ENCODE data around the gene FAM120B.
A peak's percentile ranks its signal among the peaks of the same experiment; 100 is the strongest.

Gene FAM120B

DNA sequence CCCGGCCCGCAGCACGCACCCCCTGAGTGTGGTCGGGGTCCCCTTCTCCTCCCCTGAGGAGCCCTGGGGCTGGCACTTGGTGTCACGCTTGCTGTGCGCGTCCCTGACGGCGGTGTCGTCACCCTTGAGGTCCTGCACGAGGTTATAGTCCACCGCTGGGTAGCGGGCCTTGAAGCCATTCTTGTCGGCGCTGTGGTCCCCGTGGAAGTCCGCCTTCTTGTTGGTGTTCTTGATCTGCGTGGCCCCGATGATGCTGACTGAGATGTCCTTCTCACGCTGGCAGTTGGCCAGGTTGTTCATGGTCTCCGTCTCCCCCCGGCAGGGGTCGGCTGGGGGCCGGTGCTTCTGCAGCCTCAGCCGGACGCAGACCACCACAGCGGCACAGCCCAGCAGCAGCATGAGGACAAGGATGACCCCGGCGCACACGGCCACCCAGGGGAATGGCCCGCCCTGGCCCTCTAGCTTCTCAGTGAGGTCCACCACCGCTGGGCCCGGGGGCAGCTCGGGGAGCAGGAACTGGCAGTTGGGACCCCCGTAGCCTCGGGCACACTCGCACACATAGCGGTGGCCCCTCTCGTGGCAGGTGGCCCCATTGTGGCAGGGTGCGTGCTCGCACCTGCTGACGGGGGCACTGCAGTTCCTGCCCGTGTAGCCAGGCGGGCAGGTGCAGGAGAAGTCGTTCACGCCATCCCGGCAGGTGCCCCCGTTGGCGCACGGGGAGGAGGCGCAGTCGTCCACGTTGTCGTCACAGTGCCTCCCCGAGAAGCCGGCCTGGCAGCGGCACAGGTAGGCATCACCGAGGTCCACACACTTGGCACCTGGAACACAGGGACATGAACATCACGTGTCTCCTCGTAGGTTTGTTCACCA, 23.1 kb upstream of the FAM120B start:
- ChIA-PET CTCF (no interaction called here), POLR2A (no interaction called here)
- no peaks in the 10 kb centered on the region for H3K9me3 ChIP-seq (ENCODE audit: control extremely low read depth in 1 of 5, control insufficient read depth in 4 of 5, insufficient read depth in 2 of 5, low read depth in 1 of 5, low read length in 4 of 5)
- DNase-seq, result no peak
- H3K27ac ChIP-seq (ENCODE audit: insufficient read depth in 1 of 2, low read depth in 1 of 2, low read length in 2 of 2, poor library complexity in 1 of 2, severe bottlenecking in 2 of 2), result no peak overlapping the region
- peaks cover 0 to 29% (median 14%) of the 10 kb centered on the region in 5 experiments for H3K27me3 ChIP-seq (replicated peaks in 2 of 5; ENCODE audit: control insufficient read depth in 4 of 5, insufficient read depth in 5 of 5, low read length in 4 of 5)
- no peaks in the 10 kb centered on the region for H3K36me3 ChIP-seq (ENCODE audit: control insufficient read depth in 4 of 4, insufficient read depth in 4 of 4, low read length in 3 of 4)
- no peak overlapping the region for H3K4me3 ChIP-seq (ENCODE audit: control insufficient read depth in 1 of 7, extremely low read depth in 1 of 7, insufficient read depth in 4 of 7, low read depth in 2 of 7, low read length in 6 of 7)
- peaks cover 10 to 23% (median 18%) of the 10 kb centered on the region in 4 experiments for H3K4me1 ChIP-seq (ENCODE audit: control extremely low read depth in 1 of 4, control insufficient read depth in 4 of 4, insufficient read depth in 4 of 4, low read length in 3 of 4)
- WGBS (ENCODE audit: insufficient coverage), result 95% methylated on average over 56 of the region's 60 CpGs

DNA sequence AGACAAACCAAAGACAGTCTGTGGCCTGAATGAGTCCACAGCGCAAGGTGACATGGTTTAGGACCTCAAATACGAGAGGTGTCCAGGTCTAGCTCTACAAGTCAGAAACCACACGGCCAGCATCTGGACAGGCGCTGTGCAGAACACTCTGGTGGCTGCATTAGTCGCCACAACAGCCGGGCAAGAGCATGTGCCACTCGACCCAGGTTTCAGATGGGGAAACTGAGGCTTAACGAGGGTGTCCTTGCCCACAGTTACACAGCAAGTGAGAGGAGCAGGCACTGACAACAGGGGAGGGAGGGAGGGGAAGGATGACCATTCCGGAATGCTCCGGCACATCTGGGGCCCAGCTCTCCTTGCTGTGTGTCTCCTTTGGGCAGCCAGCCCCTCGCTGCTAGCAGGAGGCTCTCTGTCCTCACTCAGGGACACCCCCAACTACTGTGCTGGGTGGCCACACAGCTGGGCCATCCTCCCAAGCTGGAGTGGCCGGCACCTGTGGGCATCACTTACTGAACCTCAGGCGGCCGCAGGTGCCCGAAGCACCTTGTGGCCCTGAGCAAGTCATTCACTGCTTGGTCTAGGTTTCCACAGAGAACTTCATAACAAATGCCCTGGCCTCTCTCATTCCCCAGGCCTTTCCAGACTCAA, 22.3 kb upstream of the FAM120B start:
- CTCF ChIA-PET, result no interaction called here
- Histone ChIP-seq H3K9me3 (ENCODE audit: control extremely low read depth in 1 of 5, control insufficient read depth in 4 of 5, insufficient read depth in 2 of 5, low read depth in 1 of 5, low read length in 4 of 5) (no peaks in the 10 kb centered on the region), H3K4me3 (ENCODE audit: control insufficient read depth in 1 of 7, extremely low read depth in 1 of 7, insufficient read depth in 4 of 7, low read depth in 2 of 7, low read length in 6 of 7) (no peak overlapping the region), H3K27ac (ENCODE audit: insufficient read depth in 1 of 2, low read depth in 1 of 2, low read length in 2 of 2, poor library complexity in 1 of 2, severe bottlenecking in 2 of 2) (no peak overlapping the region), H3K27me3 (replicated peaks in 2 of 5; ENCODE audit: control insufficient read depth in 4 of 5, insufficient read depth in 5 of 5, low read length in 4 of 5) (peaks cover 0 to 37% (median 22%) of the 10 kb centered on the region in 5 experiments), H3K4me1 (ENCODE audit: control extremely low read depth in 1 of 4, control insufficient read depth in 4 of 4, insufficient read depth in 4 of 4, low read length in 3 of 4) (peaks cover 2 to 22% (median 18%) of the 10 kb centered on the region in 4 experiments), H3K36me3 (ENCODE audit: control insufficient read depth in 4 of 4, insufficient read depth in 4 of 4, low read length in 3 of 4) (no peaks in the 10 kb centered on the region)
- WGBS (ENCODE audit: insufficient coverage), result 98% methylated on average over 15 of the region's 15 CpGs
- no peak for DNase-seq
- POLR2A ChIA-PET, result no interaction called here

DNA sequence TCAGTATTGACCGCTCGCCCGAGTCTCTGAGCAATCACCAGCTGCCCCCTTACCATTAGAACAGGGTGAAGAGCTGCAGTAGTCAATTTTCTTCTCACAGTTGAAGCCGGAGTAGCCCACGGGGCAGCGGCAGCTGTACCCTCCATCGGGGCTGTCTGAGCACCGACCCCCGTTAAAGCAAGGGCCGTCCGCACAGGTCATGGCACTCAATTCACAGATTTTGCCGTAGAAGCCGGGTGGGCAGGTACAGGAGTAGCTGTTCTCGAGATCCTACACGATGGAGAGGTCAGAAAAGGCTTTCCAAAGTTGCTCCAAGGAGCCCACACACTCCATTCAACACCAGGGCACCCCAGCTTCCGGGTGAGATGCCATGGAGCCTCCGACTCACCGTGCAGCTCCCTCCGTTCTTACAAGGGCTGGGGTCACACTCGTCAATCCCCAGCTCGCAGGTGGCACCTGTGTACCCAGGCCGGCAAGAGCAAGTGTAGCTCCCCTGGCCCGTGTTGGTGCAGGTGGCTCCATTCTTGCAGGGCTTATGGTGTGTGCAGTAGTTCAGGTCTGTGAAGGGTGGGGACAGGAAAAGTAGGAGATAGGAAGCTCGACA, 21.6 kb upstream of the FAM120B start:
- no peaks in the 10 kb centered on the region for H3K36me3 ChIP-seq (ENCODE audit: control insufficient read depth in 4 of 4, insufficient read depth in 4 of 4, low read length in 3 of 4)
- CTCF ChIA-PET, result no interaction called here
- H3K4me1 ChIP-seq (ENCODE audit: control extremely low read depth in 1 of 4, control insufficient read depth in 4 of 4, insufficient read depth in 4 of 4, low read length in 3 of 4), result peaks cover 2 to 27% (median 22%) of the 10 kb centered on the region in 4 experiments
- peaks cover 0 to 44% (median 23%) of the 10 kb centered on the region in 5 experiments for H3K27me3 ChIP-seq (replicated peaks in 2 of 5; ENCODE audit: control insufficient read depth in 4 of 5, insufficient read depth in 5 of 5, low read length in 4 of 5)
- 95% methylated on average over 19 of the region's 24 CpGs for WGBS (ENCODE audit: insufficient coverage)
- no peak overlapping the region for H3K4me3 ChIP-seq (ENCODE audit: control insufficient read depth in 1 of 7, extremely low read depth in 1 of 7, insufficient read depth in 4 of 7, low read depth in 2 of 7, low read length in 6 of 7)
- DNase-seq, result no peak
- H3K27ac ChIP-seq (ENCODE audit: insufficient read depth in 1 of 2, low read depth in 1 of 2, low read length in 2 of 2, poor library complexity in 1 of 2, severe bottlenecking in 2 of 2), result no peak overlapping the region
- H3K9me3 ChIP-seq (ENCODE audit: control extremely low read depth in 1 of 5, control insufficient read depth in 4 of 5, insufficient read depth in 2 of 5, low read depth in 1 of 5, low read length in 4 of 5), result no peaks in the 10 kb centered on the region
- POLR2A ChIA-PET, result no interaction called here

DNA sequence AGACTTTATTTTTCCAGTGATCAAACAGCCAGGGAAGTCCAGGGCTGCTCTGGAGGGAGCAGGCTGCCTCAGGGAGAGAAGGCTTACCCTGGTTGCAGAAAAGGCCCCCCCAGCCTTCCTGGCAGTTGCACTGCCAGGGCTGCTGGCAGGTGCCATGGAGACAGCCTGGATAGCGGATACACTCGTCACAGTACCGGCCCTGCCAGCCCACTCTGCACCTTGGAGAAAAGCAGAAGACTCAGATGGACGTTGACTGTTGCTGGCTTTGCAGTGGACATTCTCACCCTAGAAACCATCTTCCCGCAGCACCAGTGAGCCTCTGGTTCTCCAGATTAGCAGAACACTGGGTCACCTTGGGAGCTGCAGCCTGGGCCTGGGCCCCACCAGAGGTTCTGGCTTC, 21.1 kb upstream of the FAM120B start:
- ChIA-PET POLR2A (no interaction called here), CTCF (interaction anchor here (1.8 kb wide), 1 partner anchor 134 kb away, joined by 5 read pairs; no protein-coding TSS in a partner anchor)
- Histone ChIP-seq H3K27me3 (replicated peaks in 2 of 5; ENCODE audit: control insufficient read depth in 4 of 5, insufficient read depth in 5 of 5, low read length in 4 of 5) (peaks cover 0 to 49% (median 23%) of the 10 kb centered on the region in 5 experiments), H3K9me3 (ENCODE audit: control extremely low read depth in 1 of 5, control insufficient read depth in 4 of 5, insufficient read depth in 2 of 5, low read depth in 1 of 5, low read length in 4 of 5) (no peaks in the 10 kb centered on the region), H3K27ac (ENCODE audit: insufficient read depth in 1 of 2, low read depth in 1 of 2, low read length in 2 of 2, poor library complexity in 1 of 2, severe bottlenecking in 2 of 2) (no peak overlapping the region), H3K4me1 (ENCODE audit: control extremely low read depth in 1 of 4, control insufficient read depth in 4 of 4, insufficient read depth in 4 of 4, low read length in 3 of 4) (peaks cover 2 to 27% (median 25%) of the 10 kb centered on the region in 4 experiments), H3K36me3 (ENCODE audit: control insufficient read depth in 4 of 4, insufficient read depth in 4 of 4, low read length in 3 of 4) (no peaks in the 10 kb centered on the region), H3K4me3 (ENCODE audit: control insufficient read depth in 1 of 7, extremely low read depth in 1 of 7, insufficient read depth in 4 of 7, low read depth in 2 of 7, low read length in 6 of 7) (no peak overlapping the region)
- 100% methylated on average over 5 of the region's 5 CpGs for WGBS (ENCODE audit: insufficient coverage)
- DNase-seq, result no peak

DNA sequence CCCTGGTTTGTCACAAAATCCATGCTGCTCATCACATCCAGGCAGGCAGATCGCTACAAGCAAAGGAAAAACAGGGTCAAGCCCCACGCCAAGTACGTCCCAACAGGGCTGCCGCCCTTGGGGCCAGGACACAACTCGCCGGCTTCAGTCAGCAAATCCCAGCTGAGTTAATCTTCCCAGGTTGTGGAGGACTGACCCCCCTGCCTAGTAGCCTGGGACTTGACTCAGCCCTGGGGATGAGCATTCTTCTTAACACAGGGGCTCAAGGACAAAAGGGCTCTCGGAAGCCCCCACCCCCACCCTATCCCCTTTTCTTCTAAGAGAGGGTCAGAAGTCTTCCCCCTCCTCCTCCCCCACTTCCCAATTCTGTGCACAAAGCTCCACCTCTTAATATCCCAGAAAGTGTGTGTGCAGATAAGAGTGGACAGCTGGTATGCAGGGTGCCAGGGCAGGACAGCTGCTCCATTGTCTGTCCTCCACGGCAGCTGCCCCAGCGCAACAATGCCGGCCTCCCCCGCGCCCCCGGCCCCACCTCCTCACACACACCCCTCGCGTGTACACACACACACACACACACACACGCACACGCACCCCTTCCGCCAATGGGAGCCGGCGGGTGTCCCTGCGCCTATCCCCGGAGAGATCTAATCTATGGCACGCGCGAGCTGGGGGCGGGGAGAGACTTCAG, 20.2 kb upstream of the FAM120B start:
- no peaks in the 10 kb centered on the region for H3K36me3 ChIP-seq (ENCODE audit: control insufficient read depth in 4 of 4, insufficient read depth in 4 of 4, low read length in 3 of 4)
- no peak overlapping the region for H3K27ac ChIP-seq (ENCODE audit: insufficient read depth in 1 of 2, low read depth in 1 of 2, low read length in 2 of 2, poor library complexity in 1 of 2, severe bottlenecking in 2 of 2)
- WGBS (ENCODE audit: insufficient coverage), result 54% methylated on average over 9 of the region's 26 CpGs
- ChIA-PET POLR2A (interaction anchor here (1.3 kb wide), 1 partner anchor 8 kb away, joined by 3 read pairs; no protein-coding TSS in a partner anchor), CTCF (interaction anchor here (1.8 to 2.2 kb wide), 2 partner anchors 9 to 135 kb away, joined by 5 to 8 read pairs; no protein-coding TSS in a partner anchor)
- peak in 2 of 3 donors; percentile 61 to 71 for DNase-seq
- no peak overlapping the region for H3K4me3 ChIP-seq (ENCODE audit: control insufficient read depth in 1 of 7, extremely low read depth in 1 of 7, insufficient read depth in 4 of 7, low read depth in 2 of 7, low read length in 6 of 7)
- H3K4me1 ChIP-seq (ENCODE audit: control extremely low read depth in 1 of 4, control insufficient read depth in 4 of 4, insufficient read depth in 4 of 4, low read length in 3 of 4), result peaks cover 0 to 33% (median 30%) of the 10 kb centered on the region in 4 experiments
- H3K27me3 ChIP-seq (replicated peaks in 2 of 5; ENCODE audit: control insufficient read depth in 4 of 5, insufficient read depth in 5 of 5, low read length in 4 of 5), result peaks cover 0 to 57% (median 23%) of the 10 kb centered on the region in 5 experiments
- no peaks in the 10 kb centered on the region for H3K9me3 ChIP-seq (ENCODE audit: control extremely low read depth in 1 of 5, control insufficient read depth in 4 of 5, insufficient read depth in 2 of 5, low read depth in 1 of 5, low read length in 4 of 5)

DNA sequence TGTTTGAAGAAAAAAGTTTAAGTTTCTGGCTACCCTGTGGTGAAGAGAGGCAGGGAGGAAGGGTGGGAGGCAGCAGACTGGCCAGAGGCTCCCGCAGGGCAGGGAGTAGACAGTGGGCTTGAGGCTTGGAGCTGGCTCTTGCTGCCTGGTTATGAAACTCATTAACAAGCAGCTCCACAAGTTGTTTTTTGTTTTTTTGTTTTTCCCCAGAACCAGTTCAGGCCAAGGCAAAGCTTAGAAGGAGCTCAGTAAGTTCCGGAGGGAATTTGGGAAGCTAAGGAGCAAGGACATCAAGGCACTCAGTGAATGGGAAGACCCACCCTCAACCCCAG, 19.7 kb upstream of the FAM120B start:
- DNase-seq, result no peak
- Histone ChIP-seq H3K27me3 (replicated peaks in 2 of 5; ENCODE audit: control insufficient read depth in 4 of 5, insufficient read depth in 5 of 5, low read length in 4 of 5) (peaks cover 0 to 62% (median 23%) of the 10 kb centered on the region in 5 experiments), H3K4me1 (ENCODE audit: control extremely low read depth in 1 of 4, control insufficient read depth in 4 of 4, insufficient read depth in 4 of 4, low read length in 3 of 4) (peaks cover 0 to 38% (median 35%) of the 10 kb centered on the region in 4 experiments), H3K4me3 (ENCODE audit: control insufficient read depth in 1 of 7, extremely low read depth in 1 of 7, insufficient read depth in 4 of 7, low read depth in 2 of 7, low read length in 6 of 7) (no peak overlapping the region), H3K27ac (ENCODE audit: insufficient read depth in 1 of 2, low read depth in 1 of 2, low read length in 2 of 2, poor library complexity in 1 of 2, severe bottlenecking in 2 of 2) (no peak overlapping the region), H3K36me3 (ENCODE audit: control insufficient read depth in 4 of 4, insufficient read depth in 4 of 4, low read length in 3 of 4) (no peaks in the 10 kb centered on the region), H3K9me3 (ENCODE audit: control extremely low read depth in 1 of 5, control insufficient read depth in 4 of 5, insufficient read depth in 2 of 5, low read depth in 1 of 5, low read length in 4 of 5) (no peaks in the 10 kb centered on the region)
- ChIA-PET POLR2A (interaction anchor here (0.6 to 1.3 kb wide), 2 partner anchors 8 to 22 kb away, joined by 3 read pairs; no protein-coding TSS in a partner anchor), CTCF (interaction anchor here (1.8 to 2.2 kb wide), 2 partner anchors 10 to 135 kb away, joined by 5 to 8 read pairs; no protein-coding TSS in a partner anchor)
- 78% methylated on average over 2 of the region's 2 CpGs for whole genome bisulfite sequencing (ENCODE audit: insufficient coverage)

Data from common myeloid progenitor, CD34-positive (primary cell).